HG03565 (cell line): ENCODE measurements around the gene PLCD1.
"Not testable (repeated sequence)": the region's sequence is repeated elsewhere in the genome, so short reads cannot be mapped to it uniquely, and the experiment has no call there.

Experiments
- ATAC-seq: cut with Tn5 transposase; IDR thresholded peaks from one replicate; pipeline ENCODE4 v1.9.1; 2021; ENCODE audit warnings: mild to moderate bottlenecking, moderate library complexity; ENCODE audit not compliant: unreplicated experiment

Gene PLCD1

DNA sequence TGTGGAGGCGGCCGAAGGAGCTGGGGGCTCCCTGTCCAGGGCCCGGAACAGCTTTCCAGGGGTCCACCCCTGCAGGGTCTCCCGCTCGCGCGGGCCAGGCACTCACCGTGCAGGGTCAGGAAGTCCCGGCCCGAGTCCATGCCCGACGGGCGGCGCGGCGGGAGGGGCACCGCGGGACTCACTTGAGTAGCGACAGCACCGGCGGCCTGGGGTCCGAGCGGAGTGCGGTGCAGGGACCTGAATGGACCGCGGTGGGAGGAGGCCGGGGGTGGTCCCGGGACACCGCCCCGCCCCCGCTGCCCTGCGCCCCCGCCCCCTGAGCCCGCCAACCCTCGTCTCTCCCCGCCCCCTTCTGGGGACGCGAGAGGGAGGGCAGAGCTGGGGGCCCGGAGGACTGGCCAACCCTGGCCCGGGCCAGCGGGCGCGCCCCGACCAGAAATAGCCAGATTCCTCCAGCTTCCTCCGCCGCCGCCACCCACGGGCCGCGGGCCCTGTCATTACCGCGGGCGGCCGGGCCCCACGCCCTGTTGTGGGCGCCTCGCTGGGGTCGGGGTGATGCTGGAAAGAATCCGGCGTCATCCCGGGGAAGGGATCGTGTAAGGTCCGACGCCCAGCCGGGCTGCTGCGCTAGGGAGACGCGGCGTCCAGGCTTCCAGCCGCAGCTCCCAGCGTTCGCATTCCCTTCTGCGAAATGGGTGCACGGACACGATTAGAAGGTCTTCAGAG, at the start of gene PLCD1:
TSS of gene PLCD1 (minus strand) at position 243 of the 726 bp plus-strand sequence. CDS start at position 140, 103 bp downstream.
- no peak for ATAC-seq

DNA sequence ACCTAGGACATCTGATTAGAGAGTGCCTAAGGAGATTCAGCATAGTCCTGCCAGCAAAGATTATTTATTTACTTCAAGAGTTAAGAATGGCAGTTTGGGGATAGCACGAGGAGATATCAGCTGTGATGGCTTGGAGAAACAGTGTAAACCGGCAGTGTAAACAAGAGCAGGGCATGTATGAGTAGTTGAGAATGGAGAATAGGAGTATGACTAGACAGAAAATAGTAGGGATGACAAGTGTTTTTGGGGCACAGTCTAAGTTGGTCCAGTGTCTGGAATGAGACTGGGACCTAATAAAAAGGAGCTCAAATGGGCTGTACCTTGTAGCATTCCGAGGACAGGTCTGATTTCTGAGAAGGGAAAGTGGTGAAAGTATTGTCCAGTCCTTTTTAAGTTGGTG, 47.6 kb upstream of the PLCD1 start:
- ATAC-seq, result not testable (repeated sequence)

DNA sequence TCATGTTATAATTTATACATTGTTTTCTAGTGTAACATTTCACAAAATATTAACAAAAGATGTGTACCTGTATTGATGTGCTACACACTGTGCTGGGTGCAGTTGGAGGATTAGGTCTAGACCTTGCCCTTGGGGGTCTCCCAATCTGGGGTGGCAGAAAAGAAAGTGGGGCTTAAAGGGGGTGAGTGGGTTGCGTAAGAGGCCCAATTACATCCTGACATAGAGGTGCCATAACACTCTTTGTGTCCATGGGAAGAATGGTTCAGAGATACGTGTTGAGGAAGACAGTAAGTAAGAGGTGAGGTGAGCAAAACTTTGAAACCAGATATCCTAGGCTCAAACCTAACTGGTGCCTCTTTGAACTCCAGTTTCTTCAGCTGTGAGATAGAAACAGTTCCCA, 40.6 kb upstream of the PLCD1 start:
- ATAC-seq, result no peak

DNA sequence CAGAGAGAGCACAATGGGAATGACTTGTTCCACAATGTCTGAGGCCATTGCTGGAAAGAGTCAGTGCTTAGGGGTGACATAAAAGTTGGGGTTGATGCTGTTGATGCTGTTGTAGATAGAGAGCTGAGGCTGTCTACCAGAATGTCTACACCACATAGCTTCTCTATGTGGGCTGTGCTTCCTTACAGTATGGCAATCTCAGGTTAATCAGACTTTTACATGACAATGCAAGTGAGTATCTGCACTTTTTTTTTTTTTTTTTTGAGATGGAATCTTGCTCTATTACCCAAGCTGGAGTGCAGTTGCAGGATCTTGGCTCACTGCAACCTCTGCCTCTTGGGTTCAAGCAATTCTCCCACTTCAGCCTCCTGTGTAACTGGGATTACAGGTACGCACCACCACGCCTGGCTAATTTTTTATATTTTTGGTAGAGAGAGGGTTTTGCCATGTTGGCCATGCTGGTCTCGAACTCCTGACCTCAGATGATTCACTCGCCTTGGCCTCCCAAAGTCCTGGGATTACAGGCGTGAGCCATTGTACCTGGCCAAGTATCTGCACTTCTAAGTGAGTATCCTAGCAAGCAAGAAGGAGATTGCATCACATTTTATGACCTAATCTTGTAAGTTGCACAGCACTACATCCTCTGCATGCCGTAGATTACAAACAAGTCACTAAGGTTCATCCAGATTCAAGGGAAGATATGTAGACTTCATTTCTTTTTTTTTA, 38.2 kb upstream of the PLCD1 start:
- ATAC-seq, result no peak

DNA sequence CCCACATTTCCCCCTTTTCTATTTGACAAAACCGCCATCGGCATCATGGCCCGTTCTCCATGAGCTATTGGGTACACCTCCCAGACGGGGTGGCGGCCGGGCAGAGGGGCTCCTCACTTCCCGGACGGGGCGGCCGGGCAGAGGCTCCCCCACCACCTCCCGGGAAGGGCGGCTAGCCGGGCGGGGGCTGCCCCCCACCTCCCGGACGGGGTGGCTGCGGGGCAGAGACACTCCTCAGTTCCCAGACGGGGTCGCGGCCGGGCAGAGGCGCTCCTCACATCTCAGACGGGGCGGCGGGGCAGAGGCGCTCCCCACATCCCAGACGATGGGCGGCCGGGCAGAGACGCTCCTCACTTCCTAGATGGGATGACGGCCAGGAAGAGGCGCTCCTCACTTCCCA, 35.0 kb upstream of the PLCD1 start:
- not testable (repeated sequence) for ATAC-seq

DNA sequence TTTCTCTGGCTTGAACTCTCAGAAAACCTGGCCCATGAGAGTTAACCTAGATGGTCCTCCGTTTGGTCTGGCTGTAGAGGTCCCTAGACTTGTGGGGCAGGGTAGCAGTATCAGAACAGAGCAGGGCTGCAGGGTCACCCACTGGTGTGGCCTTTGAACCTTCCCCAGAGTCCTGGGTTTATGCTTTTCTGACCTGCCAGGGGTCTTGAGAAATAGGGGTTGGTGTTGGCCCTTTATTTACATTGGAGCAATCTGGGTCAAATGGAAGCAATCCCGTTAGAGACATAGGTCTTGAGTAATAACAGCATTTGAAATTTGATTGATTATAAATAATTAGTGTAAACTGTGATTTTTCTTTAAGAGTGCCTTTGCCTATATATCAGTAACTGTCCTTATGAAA, 33.4 kb upstream of the PLCD1 start:
- ATAC-seq, result no peak

DNA sequence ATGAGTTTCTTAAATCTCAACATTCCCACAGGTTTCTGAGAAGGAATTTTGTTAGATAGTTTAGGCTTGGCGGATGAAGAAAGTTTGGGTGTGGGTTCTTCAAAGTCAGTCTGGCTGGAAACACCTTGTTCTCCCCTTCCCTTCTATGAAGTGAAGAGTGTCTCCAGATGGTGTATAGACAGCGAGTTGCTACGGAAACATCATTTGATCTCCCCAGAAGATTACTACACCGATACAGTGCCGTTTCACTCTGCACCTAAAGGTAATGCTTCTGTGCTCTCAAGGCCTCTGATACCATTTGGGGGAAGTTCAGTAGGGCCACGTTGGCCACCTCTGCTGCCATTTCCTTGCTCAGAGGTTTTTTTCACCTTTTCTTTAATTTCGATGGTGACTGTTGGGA, 30.1 kb upstream of the PLCD1 start:
- ATAC-seq, result no peak

DNA sequence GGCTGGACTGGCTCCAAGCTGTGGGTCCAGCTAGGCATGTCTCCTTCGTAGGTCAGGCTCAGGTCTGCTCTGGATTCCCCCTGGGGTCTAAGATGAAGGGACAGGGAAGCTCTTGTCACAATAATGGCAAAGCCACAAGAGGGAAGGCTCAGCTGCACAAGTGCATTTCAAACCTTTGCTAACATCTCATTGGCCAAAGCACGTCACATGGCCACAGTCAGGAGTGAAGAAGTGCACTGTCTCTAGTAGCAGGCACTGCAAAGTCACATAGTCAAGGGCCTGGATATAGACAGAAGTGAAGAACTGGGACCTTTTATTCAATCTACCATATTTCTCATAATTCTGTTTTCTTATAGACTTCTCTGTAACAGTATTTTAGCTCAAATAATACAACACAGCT, 29.7 kb upstream of the PLCD1 start:
- ATAC-seq, result no peak

DNA sequence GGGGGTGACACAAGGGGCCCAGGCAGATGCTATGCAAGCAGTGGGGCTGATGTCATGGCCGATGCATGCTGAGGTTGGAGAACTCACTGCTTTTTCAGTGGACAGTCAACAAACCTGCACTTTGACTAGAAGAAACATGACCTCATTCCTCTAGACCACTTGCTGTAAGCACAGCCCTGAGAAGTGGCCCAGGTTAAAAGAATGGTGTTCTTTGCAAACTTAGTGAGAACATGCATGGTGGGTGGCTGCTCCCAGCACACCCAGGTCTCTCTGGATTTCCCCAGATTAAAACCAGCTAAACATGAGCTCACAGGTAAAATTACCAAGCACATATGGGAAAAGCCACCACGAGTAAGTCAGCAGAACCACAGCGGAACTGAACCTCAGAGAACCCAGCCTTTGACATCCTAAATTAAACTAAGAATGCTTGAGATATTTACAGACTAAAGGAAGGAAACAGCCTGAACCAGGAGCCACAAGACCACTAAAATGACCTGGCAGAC, 25.1 kb upstream of the PLCD1 start:
- ATAC-seq, result no peak

DNA sequence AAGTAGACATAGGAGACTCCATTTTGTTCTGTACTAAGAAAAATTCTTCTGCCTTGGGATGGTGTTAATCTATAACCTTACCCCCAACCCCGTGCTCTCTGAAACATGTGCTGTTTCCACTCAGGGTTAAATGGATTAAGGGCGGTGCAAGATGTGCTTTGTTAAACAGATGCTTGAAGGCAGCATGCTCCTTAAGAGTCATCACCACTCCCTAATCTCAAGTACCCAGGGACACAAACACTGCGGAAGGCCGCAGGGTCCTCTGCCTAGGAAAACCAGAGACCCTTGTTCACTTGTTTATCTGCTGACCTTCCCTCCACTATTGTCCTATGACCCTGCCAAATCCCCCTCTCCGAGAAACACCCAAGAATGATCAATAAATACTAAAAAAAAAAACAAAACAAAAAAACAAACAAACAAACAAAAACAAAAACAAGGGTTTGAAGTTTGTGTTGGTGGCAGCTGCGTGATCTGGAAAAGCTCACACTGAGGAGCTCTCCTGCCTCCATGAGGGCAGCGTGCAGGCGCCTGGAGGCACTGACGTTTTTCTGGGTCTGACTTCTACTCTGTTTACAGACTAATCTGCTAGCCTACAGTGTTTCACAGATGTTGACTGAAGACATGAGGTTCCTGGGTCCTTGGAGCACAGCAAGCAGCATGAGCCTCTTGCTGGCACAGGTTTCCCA, 24.5 kb upstream of the PLCD1 start:
- not testable (repeated sequence) for ATAC-seq

DNA sequence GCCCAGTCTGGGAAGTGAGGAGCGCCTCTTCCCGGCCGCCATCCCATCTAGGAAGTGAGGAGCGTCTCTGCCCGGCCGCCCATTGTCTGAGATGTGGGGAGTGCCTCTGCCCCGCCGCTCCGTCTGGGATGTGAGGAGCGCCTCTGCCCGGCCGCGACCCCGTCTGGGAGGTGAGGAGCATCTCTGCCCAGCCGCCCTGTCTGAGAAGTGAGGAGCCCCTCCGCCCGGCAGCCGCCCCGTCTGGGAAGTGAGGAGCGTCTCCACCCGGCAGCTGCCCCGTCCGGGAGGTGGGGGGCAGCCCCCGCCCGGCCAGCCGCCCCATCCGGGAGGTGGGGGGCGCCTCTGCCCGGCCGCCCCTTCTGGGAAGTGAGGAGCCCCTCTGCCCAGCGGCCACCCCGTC, 23.8 kb upstream of the PLCD1 start:
- not testable (repeated sequence) for ATAC-seq

DNA sequence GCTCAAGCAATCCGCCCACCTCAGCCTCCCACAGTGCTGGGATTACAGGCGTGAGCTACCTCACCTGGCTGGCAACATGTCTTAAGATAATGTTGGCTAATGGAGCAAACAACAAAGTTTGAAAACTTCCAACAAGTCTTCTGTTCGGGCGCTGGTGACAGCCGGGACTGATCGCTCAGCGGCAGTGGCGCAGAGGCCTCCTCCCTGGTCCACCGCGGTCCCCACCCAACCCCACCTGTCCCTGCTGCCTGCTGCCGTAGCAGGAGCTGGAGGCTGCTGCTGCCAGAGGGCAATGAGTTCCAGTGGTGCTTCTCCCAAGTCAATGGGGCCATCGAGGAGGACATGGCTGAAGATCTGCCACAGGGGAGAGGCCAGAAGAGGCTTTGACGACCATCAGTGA, 21.7 kb upstream of the PLCD1 start:
- ATAC-seq, result no peak

DNA sequence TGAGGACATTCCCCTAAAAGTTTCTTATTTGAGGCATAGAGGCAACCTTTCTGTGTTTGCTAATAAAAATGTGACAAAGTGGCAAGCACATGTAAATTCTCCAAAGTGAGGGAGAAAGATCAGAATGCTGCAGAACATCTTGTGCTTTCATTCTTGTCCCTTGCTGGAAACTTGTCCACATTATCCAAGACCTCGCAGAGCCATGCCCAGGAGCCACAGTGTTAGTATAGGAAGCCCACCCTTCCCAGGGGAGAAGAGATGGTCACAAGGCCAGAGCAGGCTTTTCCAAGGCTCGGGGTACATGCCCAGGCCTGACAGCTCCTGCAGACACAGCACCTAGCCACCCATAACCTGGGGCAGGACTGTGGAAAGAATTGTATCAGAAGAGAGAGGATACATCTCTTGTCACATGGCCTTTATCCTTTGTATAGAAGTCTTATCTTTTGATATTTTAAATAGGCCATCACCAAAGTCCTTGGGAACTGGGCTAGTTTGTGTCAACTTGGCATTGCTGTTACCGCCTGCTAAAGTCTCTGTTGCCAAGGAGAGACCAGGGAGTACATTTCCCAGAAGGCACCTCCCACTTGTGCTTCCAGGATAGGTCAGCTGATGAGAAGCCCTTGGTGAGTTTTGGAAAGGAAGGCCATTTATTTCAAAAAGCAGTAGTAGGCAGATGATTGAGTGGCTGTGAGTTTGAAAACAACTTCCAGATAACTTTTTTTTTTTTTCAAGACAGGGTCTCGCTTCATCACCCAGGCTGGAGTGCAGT, 20.1 kb upstream of the PLCD1 start:
- no peak for ATAC-seq

DNA sequence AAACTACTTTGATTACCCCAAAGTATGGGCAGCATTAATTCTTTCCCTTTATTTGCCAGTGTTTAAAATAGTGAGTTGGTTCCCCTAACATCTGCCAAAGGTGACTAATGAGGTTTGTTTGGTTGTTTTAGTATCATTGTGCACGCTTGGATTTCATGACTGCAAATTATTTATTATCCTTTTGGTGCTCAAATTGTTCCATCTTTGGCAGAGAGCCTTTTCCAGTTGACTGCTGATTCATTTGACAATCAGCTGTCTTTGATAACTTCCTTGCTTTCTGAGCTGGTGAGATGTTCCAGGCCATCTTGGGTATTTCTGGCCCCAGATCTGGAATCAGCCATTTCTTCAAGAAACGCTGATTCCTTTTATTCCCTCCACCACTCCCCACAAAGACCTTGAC, 18.5 kb upstream of the PLCD1 start:
- no peak for ATAC-seq

DNA sequence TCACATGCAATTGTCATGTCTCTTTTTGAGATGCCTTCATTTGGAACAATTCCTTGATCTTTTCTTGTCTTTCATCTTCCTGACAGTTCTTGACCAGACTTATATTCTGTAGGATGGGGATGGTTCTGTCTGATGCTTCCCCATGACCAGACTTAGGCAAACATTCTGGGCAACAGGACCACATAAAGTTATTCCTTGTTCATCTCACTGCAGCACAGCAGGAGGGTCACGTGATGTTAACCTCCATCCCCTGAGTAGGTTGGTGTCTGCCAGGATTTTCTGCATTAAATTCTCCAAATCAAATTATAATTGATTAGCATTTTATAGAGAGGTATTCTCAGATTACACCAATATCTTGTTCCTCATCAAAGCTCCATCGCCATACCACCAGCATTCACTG, 17.4 kb upstream of the PLCD1 start:
- no peak for ATAC-seq

DNA sequence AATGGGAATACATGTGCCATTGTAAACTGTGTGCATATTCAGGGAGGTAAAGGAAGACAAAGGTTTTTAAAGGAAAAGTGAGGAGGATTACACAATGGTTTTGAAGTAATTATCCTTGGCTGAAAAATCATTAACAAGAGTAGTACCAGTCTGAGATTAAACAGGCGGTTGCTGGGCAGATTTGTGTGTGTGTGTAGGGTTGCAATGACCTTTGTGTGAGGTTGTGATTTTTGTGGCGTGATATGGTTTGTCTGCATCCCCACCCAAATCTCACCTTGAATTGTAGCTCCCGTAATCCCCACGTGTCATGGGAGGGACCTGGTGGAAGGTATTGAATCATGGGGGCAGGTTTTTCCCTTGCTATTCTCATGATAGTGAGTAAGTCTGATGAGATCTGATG, 16.6 kb upstream of the PLCD1 start:
- no peak for ATAC-seq

DNA sequence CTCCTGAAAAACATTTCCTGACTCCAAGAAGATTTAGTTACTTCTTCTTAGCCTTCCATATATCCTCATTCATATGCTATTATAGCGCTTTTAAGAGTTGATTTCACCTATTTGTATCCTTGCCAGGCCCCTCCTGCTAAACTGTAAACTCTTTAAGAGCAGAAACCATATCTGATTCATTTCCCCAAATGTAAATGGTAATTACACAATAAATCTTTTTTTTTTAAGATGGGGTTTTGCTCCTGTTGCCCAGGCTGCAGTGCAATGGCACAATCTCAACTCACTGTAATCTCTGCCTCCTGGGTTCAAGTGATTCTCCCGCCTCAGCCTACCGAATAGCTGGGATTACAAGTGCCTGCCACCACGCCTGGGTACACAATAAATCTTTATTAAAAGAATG, 14.0 kb upstream of the PLCD1 start:
- no peak for ATAC-seq

DNA sequence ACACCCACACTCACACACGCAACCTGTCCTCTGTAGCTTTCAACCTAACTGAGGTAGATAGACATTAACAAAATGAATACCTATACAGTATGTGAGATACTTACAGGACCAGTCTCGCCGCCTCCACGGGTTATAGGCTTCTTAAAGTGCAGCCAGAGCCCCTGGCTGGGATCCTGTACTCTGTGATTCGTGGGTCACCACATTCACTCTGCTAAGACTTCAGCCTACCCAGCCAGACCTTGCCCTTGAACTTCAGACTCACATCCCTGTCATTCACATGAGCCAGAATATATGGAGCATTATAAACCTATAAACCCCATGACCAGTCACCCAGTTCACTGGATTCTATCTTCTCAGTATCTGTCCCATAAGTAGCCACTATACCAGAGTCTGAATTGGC, 11.0 kb upstream of the PLCD1 start:
- ATAC-seq, result no peak

DNA sequence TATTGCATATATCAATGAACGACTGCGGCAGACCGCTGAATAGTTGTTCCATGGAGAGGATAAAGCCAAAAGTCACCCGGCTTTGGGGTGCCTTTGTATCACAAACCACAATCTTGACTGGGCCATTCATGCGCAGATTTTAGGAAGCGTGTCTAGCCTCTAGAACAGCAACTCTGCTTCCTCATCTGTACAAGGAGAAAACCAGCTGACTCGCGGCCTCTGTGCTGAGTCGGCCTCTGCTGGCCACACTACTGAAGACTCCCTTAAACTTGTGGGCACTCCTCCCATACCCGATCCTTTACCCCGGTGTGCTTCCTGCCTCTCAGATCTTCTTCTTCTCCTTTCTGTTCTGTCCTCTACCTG, 10.4 kb upstream of the PLCD1 start:
- ATAC-seq, result peak; percentile 40

DNA sequence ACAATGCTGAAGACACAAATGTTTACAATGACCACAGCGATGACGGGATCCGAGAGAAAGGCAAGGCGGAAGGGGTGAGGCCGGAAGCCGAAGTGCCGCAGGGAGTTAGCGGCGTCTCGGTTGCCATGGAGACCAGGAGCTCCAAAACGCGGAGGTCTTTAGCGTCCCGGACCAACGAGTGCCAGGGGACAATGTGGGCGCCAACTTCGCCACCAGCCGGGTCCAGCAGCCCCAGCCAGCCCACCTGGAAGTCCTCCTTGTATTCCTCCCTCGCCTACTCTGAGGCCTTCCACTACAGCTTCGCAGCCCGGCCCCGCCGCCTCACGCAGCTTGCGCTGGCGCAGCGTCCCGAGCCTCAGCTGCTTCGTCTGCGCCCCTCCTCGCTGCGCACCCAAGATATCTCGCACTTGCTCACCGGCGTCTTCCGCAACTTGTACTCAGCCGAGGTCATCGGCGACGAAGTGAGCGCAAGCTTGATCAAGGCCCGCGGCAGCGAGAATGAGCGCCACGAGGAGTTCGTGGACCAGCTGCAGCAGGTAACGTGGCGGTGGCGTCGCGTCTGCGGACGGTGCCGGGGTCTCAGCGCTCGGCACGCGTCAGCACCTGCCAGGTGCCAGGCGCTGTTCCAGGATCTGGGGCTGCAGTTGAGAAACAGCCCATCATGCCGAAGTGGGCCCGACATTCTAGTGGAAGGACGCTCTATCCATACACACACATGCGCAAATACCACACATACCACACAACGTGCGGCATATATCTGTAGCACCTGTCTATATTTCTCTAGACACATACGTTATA, 9.9 kb upstream of the PLCD1 start, which contains the start of gene DLEC1:
TSS of gene DLEC1 (plus strand) at position 108 of the 798 bp plus-strand sequence. CDS start at position 126, 18 bp downstream.
- peak; percentile 81 for ATAC-seq
